Subcutaneous adipose tissue (tissue), 4 donors: ENCODE measurements around the gene TSGA10. TPM values are rescaled to one million over a fixed set of nuclear protein-coding genes. Genes with fewer than 3 reads are reported as not detected.

ENCODE experiments used
- total RNA-seq, 4 donors: library from RNA; depleted of rRNA; stranded (reverse); fragments of >200 nt; gene quantifications; one replicate each; pipeline ENCODE4 v1.1.0, GENCODE V29; 2016
- TF ChIP-seq, protein P1 (sequence below): fragments of 450-650 bp; IDR thresholded peaks from one replicate; pipeline ENCODE4 v1.5.1; 2016; ENCODE audit warnings: low read depth, mild to moderate bottlenecking, control low read depth, antibody characterized with exemption, moderate library complexity

TSGA10 gene, protein sequence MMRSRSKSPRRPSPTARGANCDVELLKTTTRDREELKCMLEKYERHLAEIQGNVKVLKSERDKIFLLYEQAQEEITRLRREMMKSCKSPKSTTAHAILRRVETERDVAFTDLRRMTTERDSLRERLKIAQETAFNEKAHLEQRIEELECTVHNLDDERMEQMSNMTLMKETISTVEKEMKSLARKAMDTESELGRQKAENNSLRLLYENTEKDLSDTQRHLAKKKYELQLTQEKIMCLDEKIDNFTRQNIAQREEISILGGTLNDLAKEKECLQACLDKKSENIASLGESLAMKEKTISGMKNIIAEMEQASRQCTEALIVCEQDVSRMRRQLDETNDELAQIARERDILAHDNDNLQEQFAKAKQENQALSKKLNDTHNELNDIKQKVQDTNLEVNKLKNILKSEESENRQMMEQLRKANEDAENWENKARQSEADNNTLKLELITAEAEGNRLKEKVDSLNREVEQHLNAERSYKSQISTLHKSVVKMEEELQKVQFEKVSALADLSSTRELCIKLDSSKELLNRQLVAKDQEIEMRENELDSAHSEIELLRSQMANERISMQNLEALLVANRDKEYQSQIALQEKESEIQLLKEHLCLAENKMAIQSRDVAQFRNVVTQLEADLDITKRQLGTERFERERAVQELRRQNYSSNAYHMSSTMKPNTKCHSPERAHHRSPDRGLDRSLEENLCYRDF
- 10 to 100 TPM in 1 of 4 donors, 1 to 10 TPM in 3; 5.2 to 11.0 (median 8.0) TPM for total RNA-seq

- TF ChIP-seq, protein P1, sequence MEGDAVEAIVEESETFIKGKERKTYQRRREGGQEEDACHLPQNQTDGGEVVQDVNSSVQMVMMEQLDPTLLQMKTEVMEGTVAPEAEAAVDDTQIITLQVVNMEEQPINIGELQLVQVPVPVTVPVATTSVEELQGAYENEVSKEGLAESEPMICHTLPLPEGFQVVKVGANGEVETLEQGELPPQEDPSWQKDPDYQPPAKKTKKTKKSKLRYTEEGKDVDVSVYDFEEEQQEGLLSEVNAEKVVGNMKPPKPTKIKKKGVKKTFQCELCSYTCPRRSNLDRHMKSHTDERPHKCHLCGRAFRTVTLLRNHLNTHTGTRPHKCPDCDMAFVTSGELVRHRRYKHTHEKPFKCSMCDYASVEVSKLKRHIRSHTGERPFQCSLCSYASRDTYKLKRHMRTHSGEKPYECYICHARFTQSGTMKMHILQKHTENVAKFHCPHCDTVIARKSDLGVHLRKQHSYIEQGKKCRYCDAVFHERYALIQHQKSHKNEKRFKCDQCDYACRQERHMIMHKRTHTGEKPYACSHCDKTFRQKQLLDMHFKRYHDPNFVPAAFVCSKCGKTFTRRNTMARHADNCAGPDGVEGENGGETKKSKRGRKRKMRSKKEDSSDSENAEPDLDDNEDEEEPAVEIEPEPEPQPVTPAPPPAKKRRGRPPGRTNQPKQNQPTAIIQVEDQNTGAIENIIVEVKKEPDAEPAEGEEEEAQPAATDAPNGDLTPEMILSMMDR: no peak
These were observed at the start of gene TSGA10, which contains the start of gene LIPT1 for GRCh38 chr2:99154643-99155536. Gene TSGA10 (minus strand): TSS chr2:99154942. CDS start chr2:99109439, 45,503 bp downstream. Gene LIPT1 (plus strand): TSS chr2:99154967. CDS start chr2:99161958, 6,991 bp downstream.

DNA sequence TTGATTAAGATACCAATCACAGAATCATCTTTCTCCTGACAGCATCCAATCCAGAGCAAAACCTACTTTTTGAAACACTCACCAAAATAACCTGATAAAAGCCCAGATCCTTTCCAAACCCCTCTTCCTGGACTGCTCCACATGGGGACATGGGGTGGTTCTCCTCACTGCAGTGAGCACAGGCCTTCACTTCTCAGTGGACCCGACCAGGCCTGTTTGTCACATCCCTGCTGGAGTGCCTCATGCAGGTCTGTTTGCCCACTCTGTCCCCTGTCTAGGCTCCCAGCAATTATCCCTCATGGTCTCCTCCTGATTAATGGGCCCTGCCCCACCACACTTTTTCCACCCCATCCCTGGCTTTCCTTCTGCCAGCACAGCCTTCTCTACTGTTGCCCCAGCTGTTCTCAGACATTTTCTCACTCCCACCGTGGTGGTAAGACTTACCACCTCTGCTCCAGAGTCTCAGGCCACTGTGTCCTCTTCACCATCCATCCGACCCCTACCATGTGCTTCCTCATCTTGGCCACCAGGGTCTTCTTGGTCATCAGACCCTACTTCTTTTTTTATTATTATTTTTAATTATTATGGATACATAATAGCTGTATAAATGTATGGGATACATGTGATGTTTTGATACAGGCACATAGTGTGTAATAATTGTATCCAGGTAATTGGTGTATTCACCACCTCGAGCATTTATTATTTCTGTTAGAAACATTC is 47.4 kb upstream of the TSGA10 start:
- TF ChIP-seq, protein P1: no peak

DNA sequence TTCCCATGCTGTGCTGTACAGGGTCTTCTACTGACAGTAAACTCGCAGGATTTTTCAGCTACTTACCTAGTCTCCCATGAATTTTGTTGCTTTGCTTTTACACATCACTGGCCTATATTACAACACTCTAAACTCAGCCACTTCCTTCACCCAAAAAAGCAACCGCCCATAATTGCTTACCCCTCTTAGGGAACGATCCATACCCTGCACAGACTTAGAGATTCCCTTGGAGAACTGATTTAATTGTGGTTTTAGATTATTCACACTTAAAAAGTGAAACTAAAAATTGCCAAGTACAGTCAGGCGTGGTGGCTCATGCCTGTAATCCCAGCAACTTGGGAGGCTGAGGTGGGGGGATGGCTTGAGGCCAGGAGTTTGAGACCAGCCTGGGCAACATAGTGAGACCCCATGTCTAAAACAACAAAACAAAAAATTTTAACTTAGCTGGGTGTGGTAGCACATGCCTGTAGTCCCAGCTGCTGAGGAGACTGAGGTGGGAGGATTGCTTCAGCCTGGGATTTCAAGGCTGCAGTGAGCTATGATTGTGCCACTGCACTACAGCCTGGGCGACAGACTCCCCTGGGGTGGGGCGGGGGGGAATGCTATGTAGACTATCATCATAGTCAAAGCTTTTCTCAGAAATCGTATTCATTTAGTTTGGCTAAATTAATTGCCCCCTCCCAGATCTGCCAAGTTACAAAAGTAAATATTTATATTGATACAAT is 45.5 kb upstream of the TSGA10 start:
- TF ChIP-seq, protein P1: no peak

DNA sequence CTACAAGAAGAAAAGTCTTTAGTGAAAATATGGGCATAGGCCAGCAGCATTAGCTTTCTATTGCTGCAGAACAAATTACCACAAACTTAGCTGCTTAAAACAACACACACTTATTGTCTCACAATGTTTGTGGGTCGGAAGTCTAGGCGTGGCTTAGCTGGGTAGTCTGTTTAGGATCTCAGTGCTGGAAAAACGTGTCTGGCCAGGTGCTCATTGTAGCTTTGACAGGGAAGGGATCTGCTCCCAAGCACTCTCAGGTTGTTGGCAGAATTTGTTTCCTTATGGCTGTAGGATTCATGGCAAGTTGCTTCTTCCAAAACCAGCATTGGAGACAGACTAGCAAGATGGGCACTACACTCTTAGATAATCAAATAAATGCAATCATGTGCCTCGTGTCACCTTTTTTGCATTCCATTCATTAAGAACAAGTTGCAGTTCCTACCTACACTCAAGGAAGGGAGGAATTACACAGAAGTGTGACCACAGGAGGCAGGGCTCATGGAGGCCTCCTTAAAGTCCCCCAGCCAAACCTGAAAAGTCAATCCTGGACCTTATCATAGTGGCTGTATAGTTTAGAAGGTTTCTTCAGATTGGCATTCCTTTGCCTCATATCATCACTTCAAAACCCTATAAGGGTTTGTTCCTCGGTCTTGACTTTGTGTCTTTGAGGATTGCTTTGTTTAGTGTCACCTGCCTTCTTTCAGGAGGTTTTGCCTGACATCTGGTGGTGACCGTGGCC is 43.5 kb upstream of the TSGA10 start:
- TF ChIP-seq, protein P1: no peak

- TF ChIP-seq, protein P1: no peak
These were observed 35.8 kb upstream of the TSGA10 start for GRCh38 chr2:99190548-99190947.

GRCh38 chr2:99188357-99188756 is 33.6 kb upstream of the TSGA10 start:
- TF ChIP-seq, protein P1: no peak
